MM.1S (cell line): ENCODE data around the gene CD101.

ENCODE experiments used
- DNase-seq: peaks from one replicate; pipeline ENCODE4 v3.0.0-alpha.2; 2015
- H2AFZ ChIP-seq: fragments of 300-600 bp; sonication (generic); 2 replicates; pipeline ENCODE4 v1.6.0; 2016; ENCODE audit warnings: antibody characterized with exemption, low read length
- H3F3A ChIP-seq: fragments of 300-600 bp; sonication (generic); 2 replicates; pipeline ENCODE4 v1.6.1; 2016; ENCODE audit warnings: mild to moderate bottlenecking, antibody characterized with exemption, low read length, moderate library complexity, mixed read lengths; ENCODE audit not compliant: insufficient read depth
- H3K27ac ChIP-seq: fragments of 300-600 bp; sonication (generic); 2 replicates; pipeline ENCODE4 v1.5.1; 2016; ENCODE audit warnings: mild to moderate bottlenecking, low read length
- H3K27me3 ChIP-seq: fragments of 300-600 bp; sonication (generic); replicated peaks from 2 replicates; pipeline ENCODE4 v1.6.0; 2016; ENCODE audit warnings: low read length; ENCODE audit not compliant: insufficient read depth
- H3K36me3 ChIP-seq: fragments of 300-600 bp; sonication (generic); replicated peaks from 2 replicates; pipeline ENCODE4 v1.6.1; 2016; ENCODE audit warnings: mild to moderate bottlenecking, low read length, mixed read lengths; ENCODE audit not compliant: insufficient read depth
- H3K4me1 ChIP-seq: fragments of 300-600 bp; sonication (generic); 2 replicates; pipeline ENCODE4 v1.6.1; 2016; ENCODE audit warnings: low read length, mixed read lengths
- H3K4me2 ChIP-seq: fragments of 300-600 bp; sonication (generic); 2 replicates; pipeline ENCODE4 v1.6.0; 2016; ENCODE audit warnings: low read depth, low read length
- H3K4me3 ChIP-seq: fragments of 300-600 bp; sonication (generic); 2 replicates; pipeline ENCODE4 v1.5.1; 2016; ENCODE audit warnings: low read length, mixed read lengths
- H3K79me2 ChIP-seq: fragments of 300-600 bp; sonication (generic); 2 replicates; pipeline ENCODE4 v1.6.1; 2016; ENCODE audit warnings: mixed run types, low read length, mixed read lengths
- H3K9ac ChIP-seq: fragments of 300-600 bp; sonication (generic); 2 replicates; pipeline ENCODE4 v1.6.1; 2016; ENCODE audit warnings: low read length, mixed read lengths
- H3K9me2 ChIP-seq: fragments of 300-600 bp; sonication (generic); replicated peaks from 2 replicates; pipeline ENCODE4 v1.6.1; 2016; ENCODE audit warnings: mild to moderate bottlenecking, low read length, mixed read lengths; ENCODE audit not compliant: insufficient read depth
- H3K9me3 ChIP-seq: fragments of 300-600 bp; sonication (generic); replicated peaks from 2 replicates; pipeline ENCODE4 v1.6.1; 2016; ENCODE audit warnings: mild to moderate bottlenecking, low read length, mixed read lengths; ENCODE audit not compliant: insufficient read depth
- H4K20me1 ChIP-seq: fragments of 300-600 bp; sonication (generic); 2 replicates; pipeline ENCODE4 v1.6.1; 2016; ENCODE audit warnings: mild to moderate bottlenecking, low read length, moderate library complexity, mixed read lengths; ENCODE audit not compliant: insufficient read depth
- CTCF ChIP-seq: fragments of 300-600 bp; sonication (generic); IDR thresholded peaks from 2 replicates; pipeline ENCODE4 v1.5.1; 2016; ENCODE audit warnings: antibody characterized with exemption, low read length, mixed read lengths
- EZH2 ChIP-seq: fragments of 300-600 bp; sonication (generic); optimal IDR thresholded peaks from 2 replicates; pipeline ENCODE3; 2017; ENCODE audit warnings: low read depth, mild to moderate bottlenecking, antibody characterized with exemption, low read length, mixed read lengths
- EZH2phosphoT487 ChIP-seq: fragments of 300-600 bp; sonication (generic); IDR thresholded peaks from 2 replicates; pipeline ENCODE4 v1.6.1; 2018; ENCODE audit warnings: antibody characterized with exemption, low read length

CD101 gene

DNA sequence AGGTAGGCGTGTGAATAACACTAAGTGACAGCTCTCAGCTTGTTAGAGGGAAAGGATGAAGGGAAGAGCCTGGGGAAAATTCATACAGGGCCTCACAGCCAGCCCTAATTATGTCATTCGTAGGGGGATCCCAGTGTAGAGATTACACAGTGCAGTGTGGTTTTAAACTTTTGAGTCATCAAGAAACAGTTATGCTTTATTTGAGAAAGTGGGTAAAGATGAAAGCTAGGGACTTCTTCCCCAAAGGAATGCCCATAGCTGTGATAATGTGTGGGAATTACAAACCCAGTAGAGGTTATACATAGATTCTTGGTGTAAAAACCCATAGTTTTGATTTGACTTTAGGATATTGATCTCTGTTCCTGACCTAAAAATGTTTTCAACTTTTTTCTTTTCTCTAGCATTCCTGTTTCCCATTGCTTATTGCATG lies 60.4 kb downstream of the CD101 start:
- no peak overlapping the region for H2AFZ ChIP-seq
- no peaks in the 10 kb centered on the region for H3K9me3 ChIP-seq
- 0 out of 2 replicates have a peak, but pooled peaks cover 6% of the 10 kb centered on the region for H3K4me1 ChIP-seq
- H3K36me3 ChIP-seq: no peaks in the 10 kb centered on the region
- DNase-seq: no peak
- TF ChIP-seq EZH2phosphoT487: no peak
- no peak for TF ChIP-seq EZH2
- no peak for TF ChIP-seq CTCF
- peaks cover 26% of the 10 kb centered on the region for H3K79me2 ChIP-seq
- H3K9ac ChIP-seq: no peak overlapping the region
- H3K27ac ChIP-seq: no peak overlapping the region
- no peaks in the 10 kb centered on the region for H3K27me3 ChIP-seq
- H3F3A ChIP-seq: peaks cover 12% of the 10 kb centered on the region; the same call in 1 of the 2 replicates
- no peak overlapping the region for H3K4me2 ChIP-seq
- no peaks in the 10 kb centered on the region for H3K9me2 ChIP-seq
- H3K4me3 ChIP-seq: no peak overlapping the region
- no peaks in the 10 kb centered on the region for H4K20me1 ChIP-seq

- Histone ChIP-seq H3K4me3 (no peak overlapping the region), H3K4me1 (0 out of 2 replicates have a peak, but pooled peaks cover 2% of the 10 kb centered on the region), H2AFZ (no peak overlapping the region), H3K4me2 (no peak overlapping the region), H3K9me2 (no peaks in the 10 kb centered on the region), H3K27ac (no peak overlapping the region), H3K36me3 (no peaks in the 10 kb centered on the region), H3F3A (no peaks in the 10 kb centered on the region), H3K9ac (no peak overlapping the region), H3K9me3 (no peaks in the 10 kb centered on the region), H3K79me2 (peaks cover 19% of the 10 kb centered on the region), H3K27me3 (no peaks in the 10 kb centered on the region), H4K20me1 (no peaks in the 10 kb centered on the region)
- DNase-seq: no peak
- TF ChIP-seq EZH2: no peak
- TF ChIP-seq EZH2phosphoT487: no peak
- no peak for TF ChIP-seq CTCF
Measured at GRCh38 chr1:117066367-117066766, 64.8 kb downstream of the CD101 start.

DNA sequence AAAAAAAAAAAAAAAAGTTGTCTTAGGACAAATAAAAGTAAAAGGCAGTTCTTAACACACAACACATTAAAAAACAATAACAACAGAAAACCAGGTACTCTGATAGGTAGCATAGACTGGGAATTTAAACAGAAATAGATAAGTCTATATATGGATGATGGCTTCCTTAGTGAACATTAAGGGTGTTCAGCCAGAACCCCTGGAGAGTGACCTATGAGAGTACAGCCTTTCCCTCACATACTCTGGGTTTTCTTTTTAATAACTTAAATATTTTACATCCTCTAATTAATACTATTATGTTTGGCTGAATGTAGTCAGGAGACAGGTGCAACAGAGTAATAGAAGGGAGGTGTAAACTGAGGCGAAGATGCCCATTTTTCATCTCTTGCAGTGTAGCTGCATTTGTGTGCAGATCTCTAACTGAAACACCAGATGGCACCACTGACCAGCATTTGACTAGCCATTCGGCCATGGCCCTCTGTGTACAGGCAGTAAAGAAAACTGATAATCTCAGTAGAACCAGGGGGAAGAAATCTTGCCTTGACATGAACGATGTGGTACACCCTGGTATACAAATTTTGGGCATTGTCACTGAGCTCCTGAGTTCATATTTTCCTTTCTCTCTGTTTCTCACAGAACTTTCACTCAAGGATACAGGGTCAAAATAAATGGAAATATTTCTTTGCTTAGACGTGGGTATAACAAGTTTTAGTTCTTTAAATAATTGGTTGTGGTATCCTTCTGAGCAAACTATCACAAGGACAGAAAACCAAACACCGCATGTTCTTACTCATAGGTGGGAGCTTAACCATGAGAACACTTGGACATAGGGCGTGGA lies 66.2 kb downstream of the CD101 start:
- TF ChIP-seq CTCF: peak; percentile 55
- no peak for TF ChIP-seq EZH2phosphoT487
- TF ChIP-seq EZH2: no peak
- no peak overlapping the region for H3K9ac ChIP-seq
- H3K4me1 ChIP-seq: no peaks in the 10 kb centered on the region
- no peaks in the 10 kb centered on the region for H3K9me2 ChIP-seq
- H3K27ac ChIP-seq: no peak overlapping the region
- no peaks in the 10 kb centered on the region for H4K20me1 ChIP-seq
- H3K9me3 ChIP-seq: no peaks in the 10 kb centered on the region
- peaks cover 21% of the 10 kb centered on the region for H3K79me2 ChIP-seq
- H3K36me3 ChIP-seq: no peaks in the 10 kb centered on the region
- no peak overlapping the region for H2AFZ ChIP-seq
- no peak overlapping the region for H3K4me2 ChIP-seq
- H3F3A ChIP-seq: no peaks in the 10 kb centered on the region
- peak; percentile 24 for DNase-seq
- no peak overlapping the region for H3K4me3 ChIP-seq
- no peaks in the 10 kb centered on the region for H3K27me3 ChIP-seq
